Adrenal gland (tissue), 5 donors: Measurements from ENCODE around the gene KLHL2.

Source experiments
- CTCF ChIP-seq, 6 experiments: fragments of 450-650 bp in 4 of 6; fragments of 200-600 bp in 2 of 6; sonication (generic) in 1 of 6; IDR thresholded peaks; 1 replicate in 5 of 6; 2 replicates in 1 of 6; pipeline versions ENCODE4 v1.5.1 to v1.8.0; 2016 to 2021; ENCODE audit warnings: antibody characterized with exemption in 6 of 6, mild to moderate bottlenecking in 2 of 6, moderate library complexity in 1 of 6
- POLR2A ChIP-seq, 2 donors: fragments of 450-650 bp; IDR thresholded peaks; one replicate each; pipeline ENCODE4 v1.6.1; 2017; ENCODE audit warnings: antibody characterized with exemption in 2 of 2, mild to moderate bottlenecking in 2 of 2, moderate library complexity in 1 of 2
- donor health status: DM: no; HTN: no; CAD: no.

GRCh38 chr4:165319030-165319429 lies 111.7 kb downstream of the KLHL2 start:
- TF ChIP-seq POLR2A (IDR thresholded peaks at IDR 0.05): no peak
- no peak for TF ChIP-seq CTCF (IDR thresholded peaks at IDR 0.05)
